ENCODE measurements around the gene KRTAP12-3.

KRTAP12-3 gene

DNA sequence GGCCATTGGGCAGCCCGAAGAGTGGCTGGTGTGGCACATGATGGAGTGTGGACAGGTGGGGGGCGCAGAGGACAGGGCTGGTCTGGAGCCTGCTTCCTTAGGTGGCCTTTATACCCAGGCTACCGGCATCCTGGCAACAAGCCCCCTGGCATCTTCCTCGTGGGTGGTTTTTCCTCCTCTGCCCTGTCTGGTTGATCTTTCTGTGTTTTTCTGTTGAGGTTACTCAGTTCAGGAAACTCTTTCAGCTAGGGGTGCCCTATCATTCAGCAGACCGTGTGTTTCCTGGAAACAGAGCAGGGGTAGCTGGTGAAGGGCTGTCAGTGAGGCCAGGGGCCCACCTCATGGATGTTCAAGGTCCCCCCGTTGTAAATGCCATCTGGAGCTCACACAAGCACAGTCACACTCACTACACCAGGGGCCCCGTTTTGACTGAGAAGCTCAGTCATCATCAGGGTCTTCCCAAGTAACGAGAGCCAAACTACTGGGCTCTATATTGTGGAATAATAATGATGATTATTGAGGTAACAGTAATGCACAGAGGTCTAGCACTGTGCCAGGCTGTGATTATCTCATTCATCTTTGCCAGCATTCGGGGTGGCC, 3.1 kb upstream of the KRTAP12-3 start, which contains the start of gene KRTAP12-4:
Gene KRTAP12-4 (minus strand): TSS at position 84 of the 600 bp plus-strand sequence. CDS start 45 bp downstream, at position 39.
- no peak for TF ChIP-seq EZH2 (IDR thresholded peaks at IDR 0.05; ENCODE audit: borderline replicate concordance, low read length)
- TF ChIP-seq, protein P1, sequence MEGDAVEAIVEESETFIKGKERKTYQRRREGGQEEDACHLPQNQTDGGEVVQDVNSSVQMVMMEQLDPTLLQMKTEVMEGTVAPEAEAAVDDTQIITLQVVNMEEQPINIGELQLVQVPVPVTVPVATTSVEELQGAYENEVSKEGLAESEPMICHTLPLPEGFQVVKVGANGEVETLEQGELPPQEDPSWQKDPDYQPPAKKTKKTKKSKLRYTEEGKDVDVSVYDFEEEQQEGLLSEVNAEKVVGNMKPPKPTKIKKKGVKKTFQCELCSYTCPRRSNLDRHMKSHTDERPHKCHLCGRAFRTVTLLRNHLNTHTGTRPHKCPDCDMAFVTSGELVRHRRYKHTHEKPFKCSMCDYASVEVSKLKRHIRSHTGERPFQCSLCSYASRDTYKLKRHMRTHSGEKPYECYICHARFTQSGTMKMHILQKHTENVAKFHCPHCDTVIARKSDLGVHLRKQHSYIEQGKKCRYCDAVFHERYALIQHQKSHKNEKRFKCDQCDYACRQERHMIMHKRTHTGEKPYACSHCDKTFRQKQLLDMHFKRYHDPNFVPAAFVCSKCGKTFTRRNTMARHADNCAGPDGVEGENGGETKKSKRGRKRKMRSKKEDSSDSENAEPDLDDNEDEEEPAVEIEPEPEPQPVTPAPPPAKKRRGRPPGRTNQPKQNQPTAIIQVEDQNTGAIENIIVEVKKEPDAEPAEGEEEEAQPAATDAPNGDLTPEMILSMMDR (IDR thresholded peaks at IDR 0.05; ENCODE audit: low read length): no peak
- no peak within 1 kb of the TSS for H3K4me3 ChIP-seq (ENCODE audit: low read depth, low read length, poor library complexity, severe bottlenecking)
- peaks cover 12% of the 10 kb centered on the region; the same call in 1 of the 2 replicates for H3K27me3 ChIP-seq (ENCODE audit: insufficient read depth, low read length)
- no peak within 1 kb of the TSS for H3K4me2 ChIP-seq (ENCODE audit: low read length)
- H3K9ac ChIP-seq (ENCODE audit: low read length): no peak within 1 kb of the TSS
- H3K4me1 ChIP-seq (ENCODE audit: insufficient read depth, low read length, severe bottlenecking): no peaks in the 10 kb centered on the region
- H3K9me3 ChIP-seq (ENCODE audit: low read length): 0 out of 2 replicates have a peak, but pooled peaks cover 2% of the 10 kb centered on the region
- no peaks in the 10 kb centered on the region for H3K79me2 ChIP-seq (ENCODE audit: insufficient read depth, low read length)
- no peaks in the 10 kb centered on the region for H4K20me1 ChIP-seq (ENCODE audit: insufficient read depth, low read length)
- no peak within 1 kb of the TSS for H3K27ac ChIP-seq (ENCODE audit: low read depth, low read length, poor library complexity, severe bottlenecking)
- no peak within 1 kb of the TSS for H2AFZ ChIP-seq (ENCODE audit: low read length)
- H3K36me3 ChIP-seq (ENCODE audit: insufficient read depth, low read length): no peaks in the 10 kb centered on the region; the same call in 1 of the 2 replicates
- no peaks in the 10 kb centered on the region for H3F3A ChIP-seq (ENCODE audit: insufficient read depth, low read length)
- H3K9me2 ChIP-seq (ENCODE audit: low read depth, low read length): no peaks in the 10 kb centered on the region

DNA sequence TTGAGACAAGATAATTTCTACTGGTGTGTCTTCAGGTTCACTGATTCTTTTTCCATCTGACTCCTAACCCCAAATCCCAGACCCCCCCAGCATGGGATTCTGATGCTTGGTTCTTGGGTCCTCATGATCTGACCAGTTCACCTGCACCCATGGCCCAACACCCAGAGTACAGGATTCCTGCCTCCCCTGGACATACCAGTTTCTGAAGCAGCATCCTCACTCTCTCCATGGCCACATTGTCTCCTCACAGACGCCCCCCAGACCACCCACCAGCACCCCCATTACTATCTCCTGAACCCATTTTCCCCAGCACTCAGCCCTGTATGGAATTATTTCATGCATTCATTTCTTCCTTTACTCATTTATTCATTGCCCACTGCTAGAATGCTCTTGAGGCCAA, 864 bp upstream of the KRTAP12-3 start:
- no peaks in the 10 kb centered on the region; the same call in 1 of the 2 replicates for H3K36me3 ChIP-seq (ENCODE audit: insufficient read depth, low read length)
- H3K9me2 ChIP-seq (ENCODE audit: low read depth, low read length): no peaks in the 10 kb centered on the region
- no peaks in the 10 kb centered on the region for H4K20me1 ChIP-seq (ENCODE audit: insufficient read depth, low read length)
- no peaks in the 10 kb centered on the region for H3K4me1 ChIP-seq (ENCODE audit: insufficient read depth, low read length, severe bottlenecking)
- no peak overlapping the region for H3K9ac ChIP-seq (ENCODE audit: low read length)
- 0 out of 2 replicates have a peak, but pooled peaks cover 2% of the 10 kb centered on the region for H3K9me3 ChIP-seq (ENCODE audit: low read length)
- no peak overlapping the region for H3K4me2 ChIP-seq (ENCODE audit: low read length)
- H2AFZ ChIP-seq (ENCODE audit: low read length): no peak overlapping the region
- H3K27me3 ChIP-seq (ENCODE audit: insufficient read depth, low read length): peaks cover 12% of the 10 kb centered on the region; the same call in 1 of the 2 replicates
- no peaks in the 10 kb centered on the region for H3F3A ChIP-seq (ENCODE audit: insufficient read depth, low read length)
- H3K79me2 ChIP-seq (ENCODE audit: insufficient read depth, low read length): no peaks in the 10 kb centered on the region
- no peak overlapping the region for H3K27ac ChIP-seq (ENCODE audit: low read depth, low read length, poor library complexity, severe bottlenecking)
- H3K4me3 ChIP-seq (ENCODE audit: low read depth, low read length, poor library complexity, severe bottlenecking): no peak overlapping the region
- TF ChIP-seq, protein P1 (IDR thresholded peaks at IDR 0.05; ENCODE audit: low read length): no peak
- TF ChIP-seq EZH2 (IDR thresholded peaks at IDR 0.05; ENCODE audit: borderline replicate concordance, low read length): no peak

DNA sequence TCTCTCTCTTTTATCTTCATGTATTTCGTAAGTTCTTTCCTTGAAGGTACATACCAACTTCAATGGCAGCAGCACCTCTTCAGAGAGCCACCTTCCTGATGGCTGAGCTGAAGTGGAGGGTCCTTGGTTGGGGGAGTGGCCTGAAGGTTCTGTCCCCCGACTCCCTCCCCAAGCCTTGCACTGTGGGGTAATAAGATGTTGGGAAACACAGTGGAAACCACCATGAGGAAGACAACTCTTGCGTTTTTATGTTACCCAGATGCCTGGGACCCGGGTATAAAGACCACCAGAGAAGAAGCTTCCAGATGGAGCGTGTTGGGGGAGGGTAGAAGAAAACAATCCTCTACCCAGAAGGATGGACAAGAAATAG, 794 bp downstream of the KRTAP12-3 start:
- no peaks in the 10 kb centered on the region for H3K36me3 ChIP-seq (ENCODE audit: insufficient read depth, low read length)
- 0 out of 2 replicates have a peak, but pooled peaks cover 2% of the 10 kb centered on the region for H3K9me3 ChIP-seq (ENCODE audit: low read length)
- H3K4me2 ChIP-seq (ENCODE audit: low read length): no peak overlapping the region
- no peaks in the 10 kb centered on the region for H3K4me1 ChIP-seq (ENCODE audit: insufficient read depth, low read length, severe bottlenecking)
- H3K9me2 ChIP-seq (ENCODE audit: low read depth, low read length): no peaks in the 10 kb centered on the region
- H3K79me2 ChIP-seq (ENCODE audit: insufficient read depth, low read length): no peaks in the 10 kb centered on the region
- TF ChIP-seq, protein P1 (IDR thresholded peaks at IDR 0.05; ENCODE audit: low read length): no peak
- no peak for TF ChIP-seq EZH2 (IDR thresholded peaks at IDR 0.05; ENCODE audit: borderline replicate concordance, low read length)
- H3K9ac ChIP-seq (ENCODE audit: low read length): no peak overlapping the region
- no peaks in the 10 kb centered on the region for H4K20me1 ChIP-seq (ENCODE audit: insufficient read depth, low read length)
- H3K27ac ChIP-seq (ENCODE audit: low read depth, low read length, poor library complexity, severe bottlenecking): no peak overlapping the region
- no peak overlapping the region for H3K4me3 ChIP-seq (ENCODE audit: low read depth, low read length, poor library complexity, severe bottlenecking)
- H3K27me3 ChIP-seq (ENCODE audit: insufficient read depth, low read length): peaks cover 12% of the 10 kb centered on the region; the same call in 1 of the 2 replicates
- H2AFZ ChIP-seq (ENCODE audit: low read length): no peak overlapping the region
- H3F3A ChIP-seq (ENCODE audit: insufficient read depth, low read length): no peaks in the 10 kb centered on the region
